Measurements from ENCODE around the gene TRAFD1. TPM values are rescaled to one million over a fixed set of nuclear protein-coding genes. Genes with fewer than 3 reads are reported as not detected.

Gene TRAFD1
- total and polyA plus RNA-seq, 9 of the 15 experiments (the other 6 are each of a cell fraction or from before 2014, with no cell fraction given): 41.3 to 85.5 (median 54.5) TPM

DNA sequence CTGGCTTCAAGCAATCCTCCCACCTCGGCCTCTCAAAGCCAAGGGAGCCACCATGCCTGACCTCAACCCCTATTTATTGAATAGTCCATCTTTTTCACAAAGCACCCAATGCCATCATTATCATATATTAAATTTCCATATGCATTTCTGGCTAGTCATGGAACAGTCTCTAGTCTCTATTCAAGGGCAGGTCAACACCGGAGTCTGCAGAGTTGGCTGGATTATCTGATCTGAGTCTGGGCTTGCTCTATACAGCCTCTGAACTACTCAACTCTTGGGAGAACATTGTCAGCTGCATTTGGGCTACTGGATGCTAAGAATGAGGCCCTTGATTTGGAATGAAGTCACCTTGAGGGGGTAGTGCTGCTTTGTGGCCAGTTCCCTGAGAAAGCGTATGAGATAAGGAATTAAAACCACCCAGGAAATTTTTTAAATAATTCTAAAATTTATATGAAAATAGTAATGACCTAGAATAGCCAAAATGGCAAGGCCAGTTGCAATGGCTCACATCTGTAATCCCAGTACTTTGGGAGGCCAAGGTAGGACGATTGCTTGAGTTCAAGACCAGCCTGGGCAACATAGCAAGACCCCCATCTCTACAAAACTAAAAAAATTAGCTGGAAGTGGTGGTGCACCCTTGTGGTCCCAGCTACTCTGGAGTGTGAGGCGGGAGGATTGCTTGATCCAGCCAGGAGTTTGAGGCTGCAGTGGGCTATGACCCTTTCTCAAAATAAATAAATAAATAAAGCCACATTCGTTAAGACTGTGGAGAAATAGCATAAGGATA lies 9.9 kb upstream of the TRAFD1 start:
- Histone ChIP-seq H3K36me3 (ENCODE audit: control insufficient read depth, insufficient read depth, low read length) (no peaks in the 10 kb centered on the region), H3K4me2 (ENCODE audit: insufficient read depth, low read length) (no peak overlapping the region), H3K9me1 (ENCODE audit: control insufficient read depth, insufficient read depth, low read length) (no peaks in the 10 kb centered on the region), H3K9me3 (replicated peaks; ENCODE audit: control insufficient read depth, insufficient read depth, low read depth, low read length) (no peaks in the 10 kb centered on the region), H3K27me3 (ENCODE audit: control insufficient read depth in 2 of 2, insufficient read depth in 2 of 2, low read length in 2 of 2) (no peaks in the 10 kb centered on the region), H2AFZ (ENCODE audit: low read depth, low read length) (peak overlapping the region; percentile 54), H3K27ac (ENCODE audit: extremely low read depth, low read depth, low read length) (peak overlapping the region; percentile 78), H3K4me3 (no peak overlapping the region), H4K20me1 (replicated peaks; ENCODE audit: control insufficient read depth, insufficient read depth, low read length) (no peaks in the 10 kb centered on the region), H3K79me2 (ENCODE audit: control insufficient read depth, insufficient read depth, low read length) (no peaks in the 10 kb centered on the region), H3K9ac (ENCODE audit: insufficient read depth in 1 of 2, low read depth in 2 of 2, low read length in 2 of 2) (no peak overlapping the region), H3K4me1 (replicated peaks in 1 of 2; ENCODE audit: control insufficient read depth in 2 of 2, insufficient read depth in 2 of 2, low read length in 2 of 2) (peaks cover 30 to 31% of the 10 kb centered on the region in 2 experiments)
- intact Hi-C loops (cut with micrococcal nuclease): loop anchor here (10.0 kb wide), 1 partner anchor 269 kb away; the partner anchor contains the start of gene HECTD4
- FAIRE-seq (peak; percentile 58), ATAC-seq (peak; percentile 64), DNase-seq (ENCODE audit: extremely low read depth in 1 of 4, low spot score in 3 of 4) (peak in 2 of 4 experiments; percentile 35 to 71)
- in situ Hi-C loops (cut with MboI): no loop called here
- no TSS peak for BruUV-seq (replicated peaks)
- 32% methylated on average over 6 of the region's 6 CpGs for WGBS (ENCODE audit: insufficient coverage, low coverage, missing lambda C conversion rate)
- CTCF ChIA-PET (ENCODE audit: low intra/inter-chr PET ratio): no interaction called here
- POLR2A ChIA-PET: interaction anchor here (0.6 to 4.0 kb wide), 4 partner anchors 8 to 24 kb away, joined by 3 to 45 read pairs (median 14); partner anchors contain the start of genes NAA25 and TRAFD1
- TF ChIP-seq ZNF717 (CRISPR knock-in tag; IDR thresholded peaks at IDR 0.05) (no peak), BMI1 (IDR thresholded peaks at IDR 0.05; ENCODE audit: low read length) (no peak), KDM2B (CRISPR knock-in tag; IDR thresholded peaks at IDR 0.05) (no peak), NR2C1 (IDR thresholded peaks at IDR 0.05) (no peak), NR2C1 (tag; IDR thresholded peaks at IDR 0.05) (no peak), TAF7 (tag; IDR thresholded peaks at IDR 0.05) (no peak), TBL1XR1 (IDR thresholded peaks at IDR 0.05; ENCODE audit: low read length in 2 of 2) (no peak), KAT7 (CRISPR knock-in tag; IDR thresholded peaks at IDR 0.05; ENCODE audit: borderline replicate concordance) (no peak), ZNF644 (tag; IDR thresholded peaks at IDR 0.05; ENCODE audit: low read depth) (no peak), KDM1A (IDR thresholded peaks at IDR 0.05) (peak in 1 of 2 experiments; percentile 11; a peak in 1 of 4 replicates), TEAD1 (CRISPR knock-in tag; IDR thresholded peaks at IDR 0.05) (no peak), RBM25 (IDR thresholded peaks at IDR 0.05; ENCODE audit: low read depth, low read length, severe bottlenecking) (peak; percentile 36), MAFG (tag; conservative IDR thresholded peaks at IDR 0.05) (peak; percentile 52)
- TF ChIP-seq, protein P1, sequence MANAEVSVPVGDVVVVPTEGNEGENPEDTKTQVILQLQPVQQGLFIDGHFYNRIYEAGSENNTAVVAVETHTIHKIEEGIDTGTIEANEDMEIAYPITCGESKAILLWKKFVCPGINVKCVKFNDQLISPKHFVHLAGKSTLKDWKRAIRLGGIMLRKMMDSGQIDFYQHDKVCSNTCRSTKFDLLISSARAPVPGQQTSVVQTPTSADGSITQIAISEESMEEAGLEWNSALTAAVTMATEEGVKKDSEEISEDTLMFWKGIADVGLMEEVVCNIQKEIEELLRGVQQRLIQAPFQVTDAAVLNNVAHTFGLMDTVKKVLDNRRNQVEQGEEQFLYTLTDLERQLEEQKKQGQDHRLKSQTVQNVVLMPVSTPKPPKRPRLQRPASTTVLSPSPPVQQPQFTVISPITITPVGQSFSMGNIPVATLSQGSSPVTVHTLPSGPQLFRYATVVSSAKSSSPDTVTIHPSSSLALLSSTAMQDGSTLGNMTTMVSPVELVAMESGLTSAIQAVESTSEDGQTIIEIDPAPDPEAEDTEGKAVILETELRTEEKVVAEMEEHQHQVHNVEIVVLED (CRISPR knock-in tag; IDR thresholded peaks at IDR 0.05): no peak
- TF ChIP-seq, protein P2, sequence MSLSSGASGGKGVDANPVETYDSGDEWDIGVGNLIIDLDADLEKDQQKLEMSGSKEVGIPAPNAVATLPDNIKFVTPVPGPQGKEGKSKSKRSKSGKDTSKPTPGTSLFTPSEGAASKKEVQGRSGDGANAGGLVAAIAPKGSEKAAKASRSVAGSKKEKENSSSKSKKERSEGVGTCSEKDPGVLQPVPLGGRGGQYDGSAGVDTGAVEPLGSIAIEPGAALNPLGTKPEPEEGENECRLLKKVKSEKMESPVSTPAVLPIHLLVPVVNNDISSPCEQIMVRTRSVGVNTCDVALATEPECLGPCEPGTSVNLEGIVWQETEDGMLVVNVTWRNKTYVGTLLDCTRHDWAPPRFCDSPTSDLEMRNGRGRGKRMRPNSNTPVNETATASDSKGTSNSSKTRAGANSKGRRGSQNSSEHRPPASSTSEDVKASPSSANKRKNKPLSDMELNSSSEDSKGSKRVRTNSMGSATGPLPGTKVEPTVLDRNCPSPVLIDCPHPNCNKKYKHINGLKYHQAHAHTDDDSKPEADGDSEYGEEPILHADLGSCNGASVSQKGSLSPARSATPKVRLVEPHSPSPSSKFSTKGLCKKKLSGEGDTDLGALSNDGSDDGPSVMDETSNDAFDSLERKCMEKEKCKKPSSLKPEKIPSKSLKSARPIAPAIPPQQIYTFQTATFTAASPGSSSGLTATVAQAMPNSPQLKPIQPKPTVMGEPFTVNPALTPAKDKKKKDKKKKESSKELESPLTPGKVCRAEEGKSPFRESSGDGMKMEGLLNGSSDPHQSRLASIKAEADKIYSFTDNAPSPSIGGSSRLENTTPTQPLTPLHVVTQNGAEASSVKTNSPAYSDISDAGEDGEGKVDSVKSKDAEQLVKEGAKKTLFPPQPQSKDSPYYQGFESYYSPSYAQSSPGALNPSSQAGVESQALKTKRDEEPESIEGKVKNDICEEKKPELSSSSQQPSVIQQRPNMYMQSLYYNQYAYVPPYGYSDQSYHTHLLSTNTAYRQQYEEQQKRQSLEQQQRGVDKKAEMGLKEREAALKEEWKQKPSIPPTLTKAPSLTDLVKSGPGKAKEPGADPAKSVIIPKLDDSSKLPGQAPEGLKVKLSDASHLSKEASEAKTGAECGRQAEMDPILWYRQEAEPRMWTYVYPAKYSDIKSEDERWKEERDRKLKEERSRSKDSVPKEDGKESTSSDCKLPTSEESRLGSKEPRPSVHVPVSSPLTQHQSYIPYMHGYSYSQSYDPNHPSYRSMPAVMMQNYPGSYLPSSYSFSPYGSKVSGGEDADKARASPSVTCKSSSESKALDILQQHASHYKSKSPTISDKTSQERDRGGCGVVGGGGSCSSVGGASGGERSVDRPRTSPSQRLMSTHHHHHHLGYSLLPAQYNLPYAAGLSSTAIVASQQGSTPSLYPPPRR (CRISPR knock-in tag; IDR thresholded peaks at IDR 0.05; ENCODE audit: borderline replicate concordance): no peak
